HepG2 (cell line): Measurements from ENCODE around the gene HTRA3. TPM values are rescaled to one million over a fixed set of nuclear protein-coding genes. Genes with fewer than 3 reads are reported as not detected.
A peak's percentile ranks its signal among the peaks of the same experiment; 100 is the strongest.

Experiments
- CCAR2 ChIP-seq: fragments of 200-400 bp; formaldehyde crosslinking; optimal IDR thresholded peaks from 2 replicates; pipeline ENCODE3; 2018; ENCODE audit warnings: low read depth, mild to moderate bottlenecking, low read length, moderate library complexity
- FOXA1 ChIP-seq, 2 experiments: fragments of 450-650 bp in 1 of 2; sonication (generic) in 1 of 2; formaldehyde crosslinking in 1 of 2; IDR thresholded peaks; 2 replicates each; pipeline versions ENCODE4 v1.4.0 to v1.6.1; 2016 to 2020; ENCODE audit warnings: missing genetic modification reagents in 1 of 2
- GABPB1 ChIP-seq: IDR thresholded peaks from 2 replicates; pipeline ENCODE4 v1.6.1; 2016; ENCODE audit warnings: mild to moderate bottlenecking, missing genetic modification reagents, moderate library complexity, missing compliant biosample characterization
- HIVEP1 ChIP-seq: sonication (generic); formaldehyde crosslinking; IDR thresholded peaks from 2 replicates; pipeline ENCODE4 v1.4.0; 2020; ENCODE audit warnings: mild to moderate bottlenecking, missing genetic modification reagents
- HMG20B ChIP-seq: conservative IDR thresholded peaks from 2 replicates; pipeline ENCODE4 v1.6.1; 2016; ENCODE audit warnings: missing genetic modification reagents, missing compliant biosample characterization
- HNF4A ChIP-seq: sonication (generic); formaldehyde crosslinking; IDR thresholded peaks from 2 replicates; pipeline ENCODE4 v1.4.0; 2020; ENCODE audit warnings: missing genetic modification reagents
- KDM3A ChIP-seq: IDR thresholded peaks from 2 replicates; pipeline ENCODE4 v1.6.1; 2018; ENCODE audit warnings: low read depth, missing compliant biosample characterization
- MTF2 ChIP-seq: sonication (generic); formaldehyde crosslinking; IDR thresholded peaks from 2 replicates; pipeline ENCODE4 v1.5.0; 2020; ENCODE audit warnings: missing genetic modification reagents, borderline replicate concordance
- NONO ChIP-seq, 2 experiments: fragments of 450-650 bp in 1 of 2; sonication (generic) in 1 of 2; formaldehyde crosslinking in 1 of 2; IDR thresholded peaks in 1 of 2; conservative IDR thresholded peaks in 1 of 2; 2 replicates each; pipeline versions ENCODE4 v1.6.1 to v1.8.0; 2017 to 2022; ENCODE audit warnings: mild to moderate bottlenecking in 1 of 2, missing genetic modification reagents in 1 of 2, moderate library complexity in 1 of 2
- SNRNP70 ChIP-seq: fragments of 200-400 bp; formaldehyde crosslinking; IDR thresholded peaks from 2 replicates; pipeline ENCODE4 v1.6.1; 2017; ENCODE audit warnings: mild to moderate bottlenecking, low read depth, low read length, moderate library complexity
- STAG1 ChIP-seq: sonication (generic); formaldehyde crosslinking; IDR thresholded peaks from 2 replicates; pipeline ENCODE4 v1.4.0; 2020; ENCODE audit warnings: missing genetic modification reagents
- YY1 ChIP-seq: IDR thresholded peaks from 2 replicates; pipeline ENCODE4 v1.6.1; 2011; ENCODE audit warnings: low read length, low read depth, moderate library complexity, mild to moderate bottlenecking; ENCODE audit not compliant: insufficient read depth, insufficient replicate concordance
- ZFX ChIP-seq: sonication (generic); formaldehyde crosslinking; IDR thresholded peaks from 2 replicates; pipeline ENCODE4 v1.4.0; 2020; ENCODE audit warnings: mild to moderate bottlenecking, low read depth, missing genetic modification reagents, moderate library complexity
- ZNF430 ChIP-seq: sonication (generic); formaldehyde crosslinking; IDR thresholded peaks from 2 replicates; pipeline ENCODE4 v1.9.0; 2021; ENCODE audit warnings: mild to moderate bottlenecking, missing genetic modification reagents
- ZNF747 ChIP-seq: sonication (generic); formaldehyde crosslinking; IDR thresholded peaks from 2 replicates; pipeline ENCODE4 v1.8.1; 2023; ENCODE audit warnings: missing genetic modification reagents, mild to moderate bottlenecking, borderline replicate concordance
- ZNF816 ChIP-seq: sonication (generic); formaldehyde crosslinking; IDR thresholded peaks from 2 replicates; pipeline ENCODE4 v1.8.0; 2022; ENCODE audit warnings: missing genetic modification reagents, mild to moderate bottlenecking, borderline replicate concordance
- polyA plus RNA-seq, 8 experiments: library from polyadenylated mRNA; depleted of rRNA in 3 of 8; stranded (reverse) in 7 of 8; unstranded in 1 of 8; fragments of >200 nt; fragmentation: Illumina TruSeq in 4 of 8; extraction: Trizol in 4 of 8; gene quantifications; 2 replicates each; pipeline versions ENCODE4 v1.2.1 to v1.2.3, GENCODE V29; 2011 to 2016; ENCODE audit warnings: low read depth in 4 of 8, missing spikeins in 1 of 8, mixed read lengths in 1 of 8; ENCODE audit not compliant: insufficient read depth in 1 of 8
- total RNA-seq, 5 experiments: library from RNA; depleted of rRNA; stranded (reverse); fragments of >200 nt; fragmentation: Illumina TruSeq; extraction: Trizol; gene quantifications; 2 replicates each; pipeline ENCODE4 v1.2.3, GENCODE V29; 2016; ENCODE audit warnings: low read depth in 1 of 5
- TF ChIP-seq, protein P1 (sequence below): sonication (generic); formaldehyde crosslinking; IDR thresholded peaks from 2 replicates; pipeline ENCODE4 v1.5.0; 2020; ENCODE audit warnings: mild to moderate bottlenecking, missing genetic modification reagents, moderate library complexity
- TF ChIP-seq, protein P2 (sequence below): sonication (generic); formaldehyde crosslinking; IDR thresholded peaks from 2 replicates; pipeline ENCODE4 v1.5.1; 2020; ENCODE audit warnings: mild to moderate bottlenecking, missing genetic modification reagents, moderate library complexity
- TF ChIP-seq, protein P3 (sequence below): sonication (generic); formaldehyde crosslinking; IDR thresholded peaks from 2 replicates; pipeline ENCODE4 v1.5.0; 2020; ENCODE audit warnings: mild to moderate bottlenecking, missing genetic modification reagents, borderline replicate concordance

Gene HTRA3
- total and polyA plus RNA-seq, 2 of the 13 experiments (the other 11 are each of a cell fraction or from before 2014, with no cell fraction given) = 0.17 TPM; not detected in 1

- TF ChIP-seq, protein P1, sequence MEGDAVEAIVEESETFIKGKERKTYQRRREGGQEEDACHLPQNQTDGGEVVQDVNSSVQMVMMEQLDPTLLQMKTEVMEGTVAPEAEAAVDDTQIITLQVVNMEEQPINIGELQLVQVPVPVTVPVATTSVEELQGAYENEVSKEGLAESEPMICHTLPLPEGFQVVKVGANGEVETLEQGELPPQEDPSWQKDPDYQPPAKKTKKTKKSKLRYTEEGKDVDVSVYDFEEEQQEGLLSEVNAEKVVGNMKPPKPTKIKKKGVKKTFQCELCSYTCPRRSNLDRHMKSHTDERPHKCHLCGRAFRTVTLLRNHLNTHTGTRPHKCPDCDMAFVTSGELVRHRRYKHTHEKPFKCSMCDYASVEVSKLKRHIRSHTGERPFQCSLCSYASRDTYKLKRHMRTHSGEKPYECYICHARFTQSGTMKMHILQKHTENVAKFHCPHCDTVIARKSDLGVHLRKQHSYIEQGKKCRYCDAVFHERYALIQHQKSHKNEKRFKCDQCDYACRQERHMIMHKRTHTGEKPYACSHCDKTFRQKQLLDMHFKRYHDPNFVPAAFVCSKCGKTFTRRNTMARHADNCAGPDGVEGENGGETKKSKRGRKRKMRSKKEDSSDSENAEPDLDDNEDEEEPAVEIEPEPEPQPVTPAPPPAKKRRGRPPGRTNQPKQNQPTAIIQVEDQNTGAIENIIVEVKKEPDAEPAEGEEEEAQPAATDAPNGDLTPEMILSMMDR (CRISPR knock-in tag) = peak; percentile 92
- TF ChIP-seq NONO (IDR thresholded peaks at IDR 0.05) = no peak
- TF ChIP-seq NONO (CRISPR knock-in tag; conservative IDR thresholded peaks at IDR 0.05) = no peak
- TF ChIP-seq CCAR2 = no peak
- TF ChIP-seq ZNF816 (CRISPR knock-in tag) = no peak
- 0 out of 2 replicates have a peak, but pooled peaks have one; percentile 22 for TF ChIP-seq GABPB1 (CRISPR knock-in tag)
- TF ChIP-seq, protein P2, sequence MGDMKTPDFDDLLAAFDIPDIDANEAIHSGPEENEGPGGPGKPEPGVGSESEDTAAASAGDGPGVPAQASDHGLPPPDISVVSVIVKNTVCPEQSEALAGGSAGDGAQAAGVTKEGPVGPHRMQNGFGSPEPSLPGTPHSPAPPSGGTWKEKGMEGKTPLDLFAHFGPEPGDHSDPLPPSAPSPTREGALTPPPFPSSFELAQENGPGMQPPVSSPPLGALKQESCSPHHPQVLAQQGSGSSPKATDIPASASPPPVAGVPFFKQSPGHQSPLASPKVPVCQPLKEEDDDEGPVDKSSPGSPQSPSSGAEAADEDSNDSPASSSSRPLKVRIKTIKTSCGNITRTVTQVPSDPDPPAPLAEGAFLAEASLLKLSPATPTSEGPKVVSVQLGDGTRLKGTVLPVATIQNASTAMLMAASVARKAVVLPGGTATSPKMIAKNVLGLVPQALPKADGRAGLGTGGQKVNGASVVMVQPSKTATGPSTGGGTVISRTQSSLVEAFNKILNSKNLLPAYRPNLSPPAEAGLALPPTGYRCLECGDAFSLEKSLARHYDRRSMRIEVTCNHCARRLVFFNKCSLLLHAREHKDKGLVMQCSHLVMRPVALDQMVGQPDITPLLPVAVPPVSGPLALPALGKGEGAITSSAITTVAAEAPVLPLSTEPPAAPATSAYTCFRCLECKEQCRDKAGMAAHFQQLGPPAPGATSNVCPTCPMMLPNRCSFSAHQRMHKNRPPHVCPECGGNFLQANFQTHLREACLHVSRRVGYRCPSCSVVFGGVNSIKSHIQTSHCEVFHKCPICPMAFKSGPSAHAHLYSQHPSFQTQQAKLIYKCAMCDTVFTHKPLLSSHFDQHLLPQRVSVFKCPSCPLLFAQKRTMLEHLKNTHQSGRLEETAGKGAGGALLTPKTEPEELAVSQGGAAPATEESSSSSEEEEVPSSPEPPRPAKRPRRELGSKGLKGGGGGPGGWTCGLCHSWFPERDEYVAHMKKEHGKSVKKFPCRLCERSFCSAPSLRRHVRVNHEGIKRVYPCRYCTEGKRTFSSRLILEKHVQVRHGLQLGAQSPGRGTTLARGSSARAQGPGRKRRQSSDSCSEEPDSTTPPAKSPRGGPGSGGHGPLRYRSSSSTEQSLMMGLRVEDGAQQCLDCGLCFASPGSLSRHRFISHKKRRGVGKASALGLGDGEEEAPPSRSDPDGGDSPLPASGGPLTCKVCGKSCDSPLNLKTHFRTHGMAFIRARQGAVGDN (CRISPR knock-in tag) = peak; percentile 38; the same call in 1 of the 2 replicates
- TF ChIP-seq YY1 = peak; percentile 46
- peak; percentile 33; the same call in 1 of the 2 replicates for TF ChIP-seq ZFX
- no peak for TF ChIP-seq ZNF747 (CRISPR knock-in tag)
- TF ChIP-seq FOXA1 (IDR thresholded peaks at IDR 0.05) = no peak
- TF ChIP-seq FOXA1 (CRISPR knock-in tag; IDR thresholded peaks at IDR 0.05) = 0 out of 2 replicates have a peak, but pooled peaks have one; percentile 12
- TF ChIP-seq HNF4A (CRISPR knock-in tag) = peak; percentile 30; the same call in 1 of the 2 replicates
- TF ChIP-seq MTF2 = peak; percentile 81; the same call in 1 of the 2 replicates
- 0 out of 2 replicates have a peak, but pooled peaks have one; percentile 37 for TF ChIP-seq KDM3A (CRISPR knock-in tag)
- TF ChIP-seq, protein P3, sequence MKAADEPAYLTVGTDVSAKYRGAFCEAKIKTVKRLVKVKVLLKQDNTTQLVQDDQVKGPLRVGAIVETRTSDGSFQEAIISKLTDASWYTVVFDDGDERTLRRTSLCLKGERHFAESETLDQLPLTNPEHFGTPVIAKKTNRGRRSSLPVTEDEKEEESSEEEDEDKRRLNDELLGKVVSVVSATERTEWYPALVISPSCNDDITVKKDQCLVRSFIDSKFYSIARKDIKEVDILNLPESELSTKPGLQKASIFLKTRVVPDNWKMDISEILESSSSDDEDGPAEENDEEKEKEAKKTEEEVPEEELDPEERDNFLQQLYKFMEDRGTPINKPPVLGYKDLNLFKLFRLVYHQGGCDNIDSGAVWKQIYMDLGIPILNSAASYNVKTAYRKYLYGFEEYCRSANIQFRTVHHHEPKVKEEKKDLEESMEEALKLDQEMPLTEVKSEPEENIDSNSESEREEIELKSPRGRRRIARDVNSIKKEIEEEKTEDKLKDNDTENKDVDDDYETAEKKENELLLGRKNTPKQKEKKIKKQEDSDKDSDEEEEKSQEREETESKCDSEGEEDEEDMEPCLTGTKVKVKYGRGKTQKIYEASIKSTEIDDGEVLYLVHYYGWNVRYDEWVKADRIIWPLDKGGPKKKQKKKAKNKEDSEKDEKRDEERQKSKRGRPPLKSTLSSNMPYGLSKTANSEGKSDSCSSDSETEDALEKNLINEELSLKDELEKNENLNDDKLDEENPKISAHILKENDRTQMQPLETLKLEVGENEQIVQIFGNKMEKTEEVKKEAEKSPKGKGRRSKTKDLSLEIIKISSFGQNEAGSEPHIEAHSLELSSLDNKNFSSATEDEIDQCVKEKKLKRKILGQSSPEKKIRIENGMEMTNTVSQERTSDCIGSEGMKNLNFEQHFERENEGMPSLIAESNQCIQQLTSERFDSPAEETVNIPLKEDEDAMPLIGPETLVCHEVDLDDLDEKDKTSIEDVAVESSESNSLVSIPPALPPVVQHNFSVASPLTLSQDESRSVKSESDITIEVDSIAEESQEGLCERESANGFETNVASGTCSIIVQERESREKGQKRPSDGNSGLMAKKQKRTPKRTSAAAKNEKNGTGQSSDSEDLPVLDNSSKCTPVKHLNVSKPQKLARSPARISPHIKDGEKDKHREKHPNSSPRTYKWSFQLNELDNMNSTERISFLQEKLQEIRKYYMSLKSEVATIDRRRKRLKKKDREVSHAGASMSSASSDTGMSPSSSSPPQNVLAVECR (CRISPR knock-in tag) = peak; percentile 30; the same call in 1 of the 2 replicates
- peak; percentile 87 for TF ChIP-seq STAG1 (CRISPR knock-in tag)
- TF ChIP-seq HIVEP1 (CRISPR knock-in tag) = no peak
- no peak for TF ChIP-seq SNRNP70
- TF ChIP-seq HMG20B (CRISPR knock-in tag) = no peak
- TF ChIP-seq ZNF430 (CRISPR knock-in tag) = no peak
Observed at GRCh38 chr4:8267077-8267476, 2.5 kb upstream of the HTRA3 start (continued).
